C4-2B (cell line): ENCODE data around the gene LRFN2.

Source experiments
- H3K27ac ChIP-seq: fragments of 450-650 bp; 2 replicates; pipeline ENCODE4 v1.5.1; 2017
- CTCF ChIP-seq: fragments of 450-650 bp; conservative IDR thresholded peaks from 2 replicates; pipeline ENCODE4 v1.5.1; 2017; ENCODE audit warnings: mild to moderate bottlenecking
- ZFX ChIP-seq: fragments of 450-650 bp; IDR thresholded peaks from 2 replicates; pipeline ENCODE4 v1.6.1; 2017

The LRFN2 gene

GRCh38 chr6:40558102-40558501 is 29.1 kb downstream of the LRFN2 start:
- H3K27ac ChIP-seq = no peak overlapping the region

GRCh38 chr6:40556881-40557280 is 30.3 kb downstream of the LRFN2 start:
- no peak for TF ChIP-seq CTCF
- no peak for TF ChIP-seq ZFX
- H3K27ac ChIP-seq = no peak overlapping the region

More at GRCh38 chr6:40558102-40558501, 29.1 kb downstream of the LRFN2 start:
- TF ChIP-seq CTCF = no peak
- TF ChIP-seq ZFX = no peak

GRCh38 chr6:40556023-40556422 is 31.1 kb downstream of the LRFN2 start:
- no peak for TF ChIP-seq CTCF
- no peak for TF ChIP-seq ZFX
- H3K27ac ChIP-seq = no peak overlapping the region

- no peak overlapping the region for H3K27ac ChIP-seq
- TF ChIP-seq ZFX (no peak), CTCF (no peak)
Observed at GRCh38 chr6:40555092-40555491, 32.1 kb downstream of the LRFN2 start.

GRCh38 chr6:40552941-40553340 is 34.2 kb downstream of the LRFN2 start:
- TF ChIP-seq CTCF = no peak
- no peak for TF ChIP-seq ZFX
- no peak overlapping the region for H3K27ac ChIP-seq

GRCh38 chr6:40551966-40552505 is 35.1 kb downstream of the LRFN2 start:
- H3K27ac ChIP-seq = no peak overlapping the region
- TF ChIP-seq ZFX (no peak), CTCF (no peak)

GRCh38 chr6:40550202-40551101 is 36.7 kb downstream of the LRFN2 start:
- TF ChIP-seq ZFX (no peak), CTCF (peak; percentile 78)
- no peak overlapping the region for H3K27ac ChIP-seq
